LNCaP clone FGC (cell line): ENCODE data around the gene DNAJB11.

Experiments used
- DNase-seq: peaks from one replicate; pipeline ENCODE4 v3.0.0-alpha.2; 2011; ENCODE audit warnings: low read depth
- H3K4me3 ChIP-seq: 2 replicates; pipeline ENCODE4 v1.5.1; 2011; ENCODE audit warnings: mild to moderate bottlenecking, low read depth, low read length, control low read depth
- TF ChIP-seq, protein P1 (sequence below): IDR thresholded peaks from 2 replicates; pipeline ENCODE4 v1.5.1; 2012; ENCODE audit warnings: mild to moderate bottlenecking; ENCODE audit not compliant: control insufficient read depth, insufficient read depth; ENCODE audit errors: extremely low read depth

DNAJB11 gene

DNA sequence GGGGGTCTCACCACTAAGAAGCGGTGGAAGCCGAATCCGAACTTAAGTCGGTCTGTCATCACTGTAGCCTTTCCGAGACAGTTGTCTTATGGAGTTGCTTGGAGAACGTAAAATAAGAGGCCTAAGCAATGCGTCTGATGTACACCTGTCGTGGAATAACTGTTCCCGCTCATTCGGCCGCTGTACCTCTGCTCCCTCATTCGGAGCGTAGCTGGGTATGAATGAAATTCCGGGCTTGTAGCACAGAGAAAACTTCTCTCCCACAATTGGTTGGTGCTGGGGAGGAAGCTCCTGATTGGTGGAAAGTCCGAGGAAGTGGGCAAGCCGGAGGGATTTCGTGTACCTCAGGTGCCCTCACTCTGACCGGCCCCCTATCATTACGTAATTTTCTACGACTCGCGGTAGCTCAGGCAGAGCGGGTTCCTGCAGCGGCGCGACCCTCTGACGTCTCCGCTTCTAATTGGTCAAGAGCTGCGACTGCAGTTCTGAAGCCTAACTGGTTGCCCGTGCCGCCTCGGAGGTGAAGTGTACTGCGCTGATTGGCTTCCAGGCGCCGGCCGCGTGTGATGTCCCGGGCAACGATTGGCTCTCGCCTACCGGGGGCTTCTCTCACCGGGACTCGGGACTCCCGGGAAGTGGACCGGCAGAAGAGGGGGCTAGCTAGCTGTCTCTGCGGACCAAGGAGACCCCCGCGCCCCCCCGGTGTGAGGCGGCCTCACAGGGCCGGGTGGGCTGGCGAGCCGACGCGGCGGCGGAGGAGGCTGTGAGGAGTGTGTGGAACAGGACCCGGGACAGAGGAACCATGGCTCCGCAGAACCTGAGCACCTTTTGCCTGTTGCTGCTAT, at the start of gene DNAJB11:
TSS of gene DNAJB11 (plus strand) at position 625 of the 845 bp plus-strand sequence. CDS start at position 803, 178 bp downstream.
- TF ChIP-seq, protein P1, sequence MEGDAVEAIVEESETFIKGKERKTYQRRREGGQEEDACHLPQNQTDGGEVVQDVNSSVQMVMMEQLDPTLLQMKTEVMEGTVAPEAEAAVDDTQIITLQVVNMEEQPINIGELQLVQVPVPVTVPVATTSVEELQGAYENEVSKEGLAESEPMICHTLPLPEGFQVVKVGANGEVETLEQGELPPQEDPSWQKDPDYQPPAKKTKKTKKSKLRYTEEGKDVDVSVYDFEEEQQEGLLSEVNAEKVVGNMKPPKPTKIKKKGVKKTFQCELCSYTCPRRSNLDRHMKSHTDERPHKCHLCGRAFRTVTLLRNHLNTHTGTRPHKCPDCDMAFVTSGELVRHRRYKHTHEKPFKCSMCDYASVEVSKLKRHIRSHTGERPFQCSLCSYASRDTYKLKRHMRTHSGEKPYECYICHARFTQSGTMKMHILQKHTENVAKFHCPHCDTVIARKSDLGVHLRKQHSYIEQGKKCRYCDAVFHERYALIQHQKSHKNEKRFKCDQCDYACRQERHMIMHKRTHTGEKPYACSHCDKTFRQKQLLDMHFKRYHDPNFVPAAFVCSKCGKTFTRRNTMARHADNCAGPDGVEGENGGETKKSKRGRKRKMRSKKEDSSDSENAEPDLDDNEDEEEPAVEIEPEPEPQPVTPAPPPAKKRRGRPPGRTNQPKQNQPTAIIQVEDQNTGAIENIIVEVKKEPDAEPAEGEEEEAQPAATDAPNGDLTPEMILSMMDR, result no peak
- H3K4me3 ChIP-seq, result peak within 1 kb of the TSS; percentile 90
- DNase-seq, result peak; percentile 100

DNA sequence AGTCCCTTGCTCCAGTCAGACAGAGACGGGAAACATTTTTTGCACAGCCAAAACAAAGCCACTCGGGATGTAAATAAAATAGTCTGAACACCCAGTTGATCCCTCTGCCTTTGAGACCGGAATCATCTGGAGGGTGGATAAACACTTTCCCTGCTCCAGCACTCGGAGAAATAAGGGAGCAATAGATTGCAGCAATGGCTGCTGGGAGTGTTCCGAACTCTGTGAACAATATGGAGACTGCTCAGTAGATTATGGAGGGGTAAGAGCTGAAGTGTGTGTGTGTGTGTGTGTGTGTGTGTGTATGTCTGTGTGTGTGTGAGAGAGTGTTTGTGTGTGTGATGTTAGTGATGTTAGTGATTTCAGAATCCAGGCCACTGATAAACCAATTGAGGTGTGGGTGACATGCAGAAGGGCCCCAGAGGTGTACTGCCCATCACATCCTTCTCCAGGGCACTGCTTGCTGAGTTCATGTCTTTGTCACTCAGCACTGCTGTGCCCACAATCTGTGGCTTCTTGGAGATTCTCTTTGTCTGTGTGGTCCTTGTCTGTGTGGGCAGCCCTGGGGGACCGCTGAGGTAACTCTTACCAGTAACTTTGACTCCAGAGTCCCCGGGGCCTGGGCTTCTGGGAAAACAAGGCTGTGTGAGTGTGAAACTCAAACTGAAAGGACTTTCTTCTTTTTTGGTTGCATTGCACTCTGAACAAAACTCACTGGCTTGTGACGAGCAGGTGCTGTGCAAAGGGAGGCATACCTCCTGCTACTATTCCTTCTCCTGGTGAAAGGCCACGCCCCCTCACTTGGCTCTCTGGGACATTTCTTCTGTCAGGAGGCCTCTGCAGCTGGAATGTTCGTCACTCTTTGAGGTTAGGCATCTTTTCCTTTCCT, 49.3 kb upstream of the DNAJB11 start:
- DNase-seq, result no peak

DNA sequence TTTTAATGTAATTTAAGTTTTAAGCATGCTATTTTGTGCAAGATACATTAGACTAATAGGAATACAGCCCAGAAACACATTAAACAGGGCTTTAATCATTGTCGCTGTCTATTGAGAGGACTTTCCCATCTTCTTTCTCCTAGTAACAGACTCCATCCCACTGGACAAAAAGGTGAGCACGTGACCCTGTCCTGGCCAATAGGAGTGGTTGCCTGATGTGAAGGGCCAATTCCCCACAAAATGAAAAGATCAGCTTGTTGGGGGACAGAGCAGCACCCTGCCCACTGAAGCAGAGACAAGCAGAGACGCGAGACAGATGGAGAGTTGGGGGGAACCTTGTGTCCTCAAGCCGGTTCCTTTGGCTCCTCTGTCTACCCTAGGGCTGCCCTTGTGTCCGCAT, 47.5 kb upstream of the DNAJB11 start:
- no peak for DNase-seq

More for the DNA sequence above, 49.3 kb upstream of the DNAJB11 start:
- TF ChIP-seq, protein P1, result no peak
- no peak overlapping the region for H3K4me3 ChIP-seq

DNA sequence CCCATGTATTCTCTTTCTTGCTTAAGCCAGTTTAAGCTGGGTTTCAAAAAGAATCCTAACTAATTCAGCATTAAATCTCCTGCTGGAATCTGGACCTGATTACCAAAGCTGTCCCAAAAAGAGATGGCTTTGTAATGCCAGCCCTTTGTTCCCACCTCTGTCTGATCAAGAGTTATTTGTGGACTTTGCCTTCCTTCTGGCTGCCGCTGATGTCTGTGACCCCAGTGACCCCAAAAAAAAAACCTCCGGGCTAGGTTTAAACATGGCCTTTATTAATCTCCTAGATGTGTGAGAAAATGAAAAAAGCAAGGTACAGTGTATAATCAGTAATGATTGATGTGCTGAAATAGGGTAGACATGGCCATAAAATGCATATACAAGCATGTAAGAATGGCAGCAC, 47.1 kb upstream of the DNAJB11 start:
- TF ChIP-seq, protein P1, result no peak
- no peak for DNase-seq
- no peak overlapping the region for H3K4me3 ChIP-seq

More for the DNA sequence above, 47.5 kb upstream of the DNAJB11 start:
- no peak overlapping the region for H3K4me3 ChIP-seq
- TF ChIP-seq, protein P1, result no peak

DNA sequence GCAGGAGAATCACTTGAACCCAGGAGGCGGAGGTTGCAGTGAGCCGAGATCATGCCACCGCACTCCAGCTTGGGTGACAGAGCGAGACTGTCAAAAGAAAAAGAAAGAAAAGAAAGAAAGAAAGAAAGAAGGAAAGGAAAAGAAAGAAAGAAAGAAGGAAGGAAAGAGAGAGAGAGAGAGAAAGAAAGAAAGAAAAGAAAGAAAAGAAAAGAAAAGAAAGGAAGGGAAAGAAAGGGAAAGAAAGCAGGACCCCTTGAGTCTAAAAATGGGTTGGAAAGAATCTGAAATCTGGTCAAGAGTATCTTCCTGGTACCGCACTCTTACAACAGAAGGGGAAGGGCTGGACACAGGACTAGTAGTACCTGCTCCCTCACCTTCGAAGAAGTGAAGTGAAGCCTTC, 45.9 kb upstream of the DNAJB11 start:
- TF ChIP-seq, protein P1, result no peak
- no peak overlapping the region for H3K4me3 ChIP-seq
- no peak for DNase-seq

DNA sequence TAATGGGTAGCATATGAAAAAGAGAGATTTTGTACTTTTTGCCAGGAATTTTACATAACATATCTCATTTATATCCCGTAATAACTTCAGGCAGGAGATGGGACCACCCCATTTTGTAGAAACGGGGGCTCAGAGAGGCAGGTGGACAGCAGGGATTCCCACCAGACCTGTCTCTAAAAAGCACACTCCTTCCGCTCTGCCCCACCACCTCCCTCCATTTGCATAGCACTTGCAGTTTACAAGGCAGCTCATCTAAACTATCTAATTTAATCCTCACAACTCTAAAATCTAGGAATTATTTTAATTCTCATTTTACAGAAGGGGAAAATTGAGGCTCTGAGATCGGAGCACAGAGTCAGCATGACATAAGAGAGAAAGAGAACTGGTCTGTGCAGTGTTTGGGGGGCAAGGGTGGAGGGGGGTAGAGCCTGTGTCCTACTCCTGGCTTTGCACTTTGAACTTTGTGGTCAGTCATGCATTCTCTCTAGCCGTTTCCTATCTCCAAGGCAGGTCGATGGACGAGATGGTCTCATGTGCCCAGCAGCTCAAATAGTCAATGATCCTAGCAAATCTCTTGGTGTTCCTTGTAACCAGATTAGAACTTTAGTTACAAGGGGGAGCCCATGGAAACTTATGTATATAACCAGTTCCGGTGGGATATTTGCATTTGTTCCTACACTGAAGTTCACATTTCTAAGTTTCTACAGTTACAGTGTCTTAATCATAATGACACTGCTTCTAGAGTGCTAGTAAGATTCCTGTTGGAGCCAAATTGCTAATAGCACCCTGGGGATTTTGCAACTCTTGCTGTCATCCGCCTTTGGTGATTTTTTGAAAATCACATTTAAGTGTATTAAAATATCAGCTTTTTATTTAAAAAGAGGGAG, 44.9 kb upstream of the DNAJB11 start:
- no peak for DNase-seq
- H3K4me3 ChIP-seq, result no peak overlapping the region

More for the DNA sequence above, 44.9 kb upstream of the DNAJB11 start:
- TF ChIP-seq, protein P1, result no peak
